Stimulated activated CD8-positive, alpha-beta memory T cell treated with anti-CD3 and anti-CD28 coated beads, Interleukin-12 subunit alpha, Interleukin-12 subunit beta, amount 100 ng/mL, for 24 hours (primary cell): ENCODE measurements around the gene CMYA5.
"Not testable (repeated sequence)": the region's sequence is repeated elsewhere in the genome, so short reads cannot be mapped to it uniquely, and the experiment has no call there.

Experiments used
- DNase-seq: peaks from one replicate; pipeline ENCODE4 v3.0.0-alpha.2; 2020; ENCODE audit errors: extremely low read depth

The CMYA5 gene

GRCh38 chr5:79746642-79747569, 57.3 kb downstream of the CMYA5 start:
- no peak for DNase-seq

GRCh38 chr5:79750611-79751510, 61.2 kb downstream of the CMYA5 start:
- DNase-seq, result no peak

GRCh38 chr5:79753092-79753491, 63.5 kb downstream of the CMYA5 start:
- DNase-seq, result no peak

- no peak for DNase-seq
These were observed 64.4 kb downstream of the CMYA5 start for GRCh38 chr5:79753877-79754645.

- no peak for DNase-seq
These were observed 65.4 kb downstream of the CMYA5 start for GRCh38 chr5:79754865-79755555.

- no peak for DNase-seq
These were observed 66.4 kb downstream of the CMYA5 start for GRCh38 chr5:79756076-79756475.

- no peak for DNase-seq
These were observed 69.8 kb downstream of the CMYA5 start for GRCh38 chr5:79759436-79759835.

GRCh38 chr5:79759848-79760247, 70.2 kb downstream of the CMYA5 start:
- DNase-seq, result no peak

- no peak for DNase-seq
These were observed 73.3 kb downstream of the CMYA5 start for GRCh38 chr5:79762929-79763328.

- not testable (repeated sequence) for DNase-seq
These were observed 74.5 kb downstream of the CMYA5 start for GRCh38 chr5:79764147-79764546.

- DNase-seq, result no peak
These were observed 81.8 kb downstream of the CMYA5 start for GRCh38 chr5:79771387-79771786.

- DNase-seq, result no peak
These were observed 83.0 kb downstream of the CMYA5 start for GRCh38 chr5:79772651-79773050.

- DNase-seq, result no peak
These were observed 84.0 kb downstream of the CMYA5 start for GRCh38 chr5:79773612-79774011.

GRCh38 chr5:79774171-79774854, 84.7 kb downstream of the CMYA5 start:
- DNase-seq, result no peak

- no peak for DNase-seq
These were observed 85.2 kb downstream of the CMYA5 start for GRCh38 chr5:79774855-79775237.

- DNase-seq, result not testable (repeated sequence)
These were observed 95.1 kb downstream of the CMYA5 start for GRCh38 chr5:79784741-79785140.

- no peak for DNase-seq
These were observed 96.3 kb downstream of the CMYA5 start for GRCh38 chr5:79785983-79786382.

GRCh38 chr5:79787448-79787847, 97.8 kb downstream of the CMYA5 start:
- DNase-seq, result no peak

GRCh38 chr5:79791843-79792242, 102.2 kb downstream of the CMYA5 start:
- DNase-seq, result no peak

GRCh38 chr5:79792463-79792862, 102.8 kb downstream of the CMYA5 start:
- DNase-seq, result no peak

- DNase-seq, result no peak
These were observed 103.7 kb downstream of the CMYA5 start for GRCh38 chr5:79793304-79793703.
